IPS-18a (cell line): Measurements from ENCODE around the gene ZBTB21.

Experiments used
- H3K27ac ChIP-seq: one replicate; pipeline ENCODE4 v1.5.1; 2013; ENCODE audit warnings: low read length
- H3K27me3 ChIP-seq: one replicate; pipeline ENCODE4 v1.6.1; 2013; ENCODE audit warnings: mild to moderate bottlenecking, low read length; ENCODE audit not compliant: control insufficient read depth, insufficient read depth
- H3K36me3 ChIP-seq: one replicate; pipeline ENCODE4 v1.6.1; 2013; ENCODE audit warnings: low read depth, low read length; ENCODE audit not compliant: control insufficient read depth
- H3K4me1 ChIP-seq: one replicate; pipeline ENCODE4 v1.6.1; 2013; ENCODE audit warnings: low read depth, low read length; ENCODE audit not compliant: control insufficient read depth
- H3K4me3 ChIP-seq: one replicate; pipeline ENCODE4 v1.5.1; 2013; ENCODE audit warnings: low read length
- H3K9ac ChIP-seq: one replicate; pipeline ENCODE4 v1.6.1; 2013; ENCODE audit warnings: mild to moderate bottlenecking, low read length, moderate library complexity
- H3K9me3 ChIP-seq: one replicate; pipeline ENCODE4 v1.6.1; 2013; ENCODE audit warnings: low read depth, low read length; ENCODE audit not compliant: control insufficient read depth

ZBTB21 gene

DNA sequence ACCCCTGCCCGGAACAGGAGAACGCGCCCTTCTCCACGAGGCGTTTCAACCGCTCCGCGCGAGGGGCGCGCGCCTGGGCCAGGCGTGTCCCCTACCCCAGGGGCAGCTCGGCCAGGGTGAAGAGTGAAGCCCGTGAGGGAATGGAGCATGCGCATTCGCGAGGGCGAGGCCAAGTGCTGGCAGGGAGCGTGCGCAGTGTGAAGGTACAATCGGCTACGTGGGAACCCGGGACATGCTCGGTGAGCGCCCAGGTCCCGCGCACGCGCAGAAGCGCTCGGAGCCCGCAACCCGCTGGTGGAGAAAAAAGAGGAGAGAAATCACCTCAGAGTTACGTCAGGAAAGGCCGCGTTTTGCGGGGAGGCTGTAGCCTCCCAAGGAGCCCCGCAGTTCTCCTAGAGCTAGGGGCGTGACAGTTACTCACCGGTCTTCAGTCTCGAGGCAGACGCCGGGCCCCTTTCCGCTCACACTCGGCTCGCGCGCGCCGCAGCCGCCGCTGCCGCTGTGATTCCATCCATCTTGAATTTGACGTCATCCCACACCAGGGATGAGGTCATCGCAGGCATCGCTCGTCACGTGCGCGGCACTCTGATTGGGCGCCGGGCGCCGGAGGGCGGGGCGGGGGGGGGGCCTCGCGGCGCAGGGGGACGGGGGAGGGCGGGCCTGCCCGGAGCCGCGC, at the start of gene ZBTB21:
ZBTB21 (minus strand) TSS at position 530 of the 676 bp plus-strand sequence. CDS start 16,265 bp downstream, outside the sequence.
- H3K4me1 ChIP-seq, result peaks cover 10% of the 10 kb centered on the region
- peaks cover 30% of the 10 kb centered on the region for H3K27me3 ChIP-seq
- H3K27ac ChIP-seq, result peak within 1 kb of the TSS; percentile 58
- peak within 1 kb of the TSS; percentile 46 for H3K9ac ChIP-seq
- H3K36me3 ChIP-seq, result no peaks in the 10 kb centered on the region
- no peaks in the 10 kb centered on the region for H3K9me3 ChIP-seq
- peak within 1 kb of the TSS; percentile 75 for H3K4me3 ChIP-seq

DNA sequence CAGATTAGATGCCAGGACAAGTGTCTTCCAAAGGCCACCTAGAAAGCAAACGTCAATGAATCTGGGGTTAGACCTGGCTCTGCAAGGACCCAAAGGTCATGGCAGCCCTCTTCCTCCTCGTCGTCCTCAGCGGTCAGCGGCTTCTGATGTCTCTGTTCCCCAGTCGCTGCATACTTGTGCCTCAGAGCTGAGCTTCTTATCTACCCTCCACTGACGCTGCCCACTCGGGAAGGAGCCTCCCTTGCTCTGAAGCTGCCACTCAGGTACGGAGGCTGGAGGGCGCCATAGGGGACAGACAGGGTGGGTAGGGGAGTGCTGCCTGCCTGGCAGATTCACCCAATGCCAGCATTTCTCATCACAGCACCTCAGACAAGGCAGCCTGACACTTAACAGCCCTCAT, 49.6 kb upstream of the ZBTB21 start:
- no peaks in the 10 kb centered on the region for H3K27me3 ChIP-seq
- no peak overlapping the region for H3K4me3 ChIP-seq
- no peaks in the 10 kb centered on the region for H3K9me3 ChIP-seq
- H3K27ac ChIP-seq, result no peak overlapping the region
- peaks cover 23% of the 10 kb centered on the region for H3K4me1 ChIP-seq
- no peaks in the 10 kb centered on the region for H3K36me3 ChIP-seq
- no peak overlapping the region for H3K9ac ChIP-seq

- Histone ChIP-seq H3K9me3 (no peaks in the 10 kb centered on the region), H3K27me3 (no peaks in the 10 kb centered on the region), H3K4me1 (peaks cover 23% of the 10 kb centered on the region), H3K4me3 (no peak overlapping the region), H3K36me3 (no peaks in the 10 kb centered on the region), H3K9ac (no peak overlapping the region), H3K27ac (no peak overlapping the region)
Measured at GRCh38 chr21:42059141-42059540, 49.0 kb upstream of the ZBTB21 start.

DNA sequence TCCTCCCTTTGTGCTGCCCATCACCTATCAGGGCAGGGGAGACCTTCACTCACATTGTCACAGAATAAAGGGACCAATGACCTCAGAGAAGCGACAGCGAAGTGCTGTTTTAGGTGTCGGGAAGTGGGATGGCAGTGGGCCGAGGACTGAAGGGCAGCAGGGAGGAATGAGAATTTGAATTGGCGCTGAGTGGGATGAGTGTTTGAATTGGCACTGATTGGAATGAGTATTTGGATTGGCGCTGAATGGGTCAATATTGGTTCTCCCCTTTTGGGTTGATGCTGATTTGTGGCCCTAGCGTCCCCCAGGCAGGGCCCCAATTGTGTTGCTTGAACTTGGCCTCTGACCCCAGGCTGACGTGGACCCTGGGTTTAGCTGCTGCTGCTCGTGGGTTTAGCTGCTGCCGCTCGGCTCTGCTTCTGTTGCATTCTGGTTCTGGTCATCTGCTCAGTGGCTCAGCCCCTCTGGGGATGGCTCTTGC, 48.5 kb upstream of the ZBTB21 start:
- peaks cover 22% of the 10 kb centered on the region for H3K4me1 ChIP-seq
- H3K4me3 ChIP-seq, result no peak overlapping the region
- H3K27ac ChIP-seq, result no peak overlapping the region
- H3K27me3 ChIP-seq, result no peaks in the 10 kb centered on the region
- no peak overlapping the region for H3K9ac ChIP-seq
- no peaks in the 10 kb centered on the region for H3K9me3 ChIP-seq
- no peaks in the 10 kb centered on the region for H3K36me3 ChIP-seq

DNA sequence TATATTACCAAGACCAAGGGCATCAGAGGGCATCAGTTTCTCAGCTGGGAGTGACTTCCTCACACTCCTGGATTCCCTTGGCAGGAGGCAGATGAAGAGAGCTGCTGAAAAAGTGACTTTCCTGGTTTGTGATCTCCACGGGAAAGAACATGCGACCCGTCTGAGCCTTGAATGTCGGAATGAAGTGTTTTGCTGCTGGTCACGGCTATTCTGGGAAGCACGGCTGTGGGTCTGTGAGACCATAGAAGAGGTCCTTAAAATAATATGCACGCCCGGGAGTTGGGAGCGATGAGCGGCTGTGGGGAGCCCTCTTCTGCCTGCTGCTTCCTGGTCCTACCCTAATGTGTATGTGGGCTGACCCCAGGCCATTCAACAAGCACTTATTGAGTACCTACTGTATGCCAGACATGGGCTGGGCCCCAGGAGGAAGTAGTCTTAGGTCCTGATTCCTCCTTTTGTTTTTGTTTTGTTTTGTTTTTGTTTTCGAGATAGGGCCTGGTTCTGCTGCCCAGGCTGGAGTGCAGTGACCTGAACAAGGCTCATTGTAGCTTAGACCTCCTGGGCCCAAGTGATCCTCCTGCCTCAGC, 47.8 kb upstream of the ZBTB21 start:
- H3K27me3 ChIP-seq, result no peaks in the 10 kb centered on the region
- H3K9me3 ChIP-seq, result no peaks in the 10 kb centered on the region
- no peak overlapping the region for H3K9ac ChIP-seq
- peaks cover 15% of the 10 kb centered on the region for H3K4me1 ChIP-seq
- no peak overlapping the region for H3K27ac ChIP-seq
- H3K4me3 ChIP-seq, result no peak overlapping the region
- no peaks in the 10 kb centered on the region for H3K36me3 ChIP-seq

- Histone ChIP-seq H3K4me1 (peaks cover 15% of the 10 kb centered on the region), H3K9ac (no peak overlapping the region), H3K4me3 (no peak overlapping the region), H3K9me3 (no peaks in the 10 kb centered on the region), H3K27me3 (no peaks in the 10 kb centered on the region), H3K27ac (no peak overlapping the region), H3K36me3 (no peaks in the 10 kb centered on the region)
Measured at GRCh38 chr21:42056996-42057689, 47.0 kb upstream of the ZBTB21 start.

DNA sequence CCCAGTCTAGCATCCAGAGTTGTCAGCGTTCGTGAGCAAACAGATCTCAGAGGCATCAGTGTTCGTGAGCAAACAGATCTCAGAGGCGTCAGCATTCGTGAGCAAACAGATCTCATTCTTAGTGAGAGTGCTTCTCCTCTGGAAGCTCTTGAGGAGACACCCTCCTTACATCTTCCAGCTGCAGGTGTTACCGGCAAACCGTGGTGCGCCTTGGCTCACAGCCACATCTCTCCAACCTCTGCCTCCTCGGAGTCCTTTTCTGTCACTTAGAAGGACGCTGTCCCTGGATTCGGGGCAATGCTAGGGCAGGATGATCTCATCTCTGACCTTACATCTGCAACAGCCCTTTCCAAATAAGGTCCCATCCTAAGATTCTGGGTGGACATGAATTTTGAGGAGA, 46.3 kb upstream of the ZBTB21 start:
- peaks cover 15% of the 10 kb centered on the region for H3K4me1 ChIP-seq
- no peak overlapping the region for H3K27ac ChIP-seq
- H3K9ac ChIP-seq, result no peak overlapping the region
- H3K4me3 ChIP-seq, result no peak overlapping the region
- H3K27me3 ChIP-seq, result no peaks in the 10 kb centered on the region
- no peaks in the 10 kb centered on the region for H3K36me3 ChIP-seq
- H3K9me3 ChIP-seq, result no peaks in the 10 kb centered on the region

DNA sequence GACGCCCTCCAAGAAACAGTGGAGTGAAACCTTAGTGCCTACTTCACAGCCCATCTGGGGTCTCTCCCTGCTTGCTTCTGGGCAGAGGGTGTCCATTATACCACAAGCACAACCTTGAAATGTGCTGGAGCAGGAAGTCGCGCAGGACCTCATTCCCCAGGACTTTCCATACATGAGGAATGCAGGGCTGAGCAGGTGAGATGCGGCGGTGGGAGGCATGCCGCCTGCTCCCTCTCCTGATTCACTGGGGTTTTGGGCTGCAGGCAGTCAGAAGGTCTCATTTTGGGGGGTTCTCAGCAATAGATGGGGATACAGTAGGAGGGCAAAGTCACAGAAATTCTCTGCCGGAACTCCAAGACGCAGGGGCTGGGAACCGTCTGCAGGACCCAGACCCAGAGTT, 45.3 kb upstream of the ZBTB21 start:
- peaks cover 15% of the 10 kb centered on the region for H3K4me1 ChIP-seq
- no peak overlapping the region for H3K4me3 ChIP-seq
- no peak overlapping the region for H3K27ac ChIP-seq
- no peak overlapping the region for H3K9ac ChIP-seq
- no peaks in the 10 kb centered on the region for H3K9me3 ChIP-seq
- H3K36me3 ChIP-seq, result no peaks in the 10 kb centered on the region
- H3K27me3 ChIP-seq, result no peaks in the 10 kb centered on the region

GRCh38 chr21:42051788-42052187, 41.6 kb upstream of the ZBTB21 start:
- Histone ChIP-seq H3K9me3 (no peaks in the 10 kb centered on the region), H3K9ac (no peak overlapping the region), H3K4me1 (peaks cover 7% of the 10 kb centered on the region)

GRCh38 chr21:42049578-42050430, 39.6 kb upstream of the ZBTB21 start:
- Histone ChIP-seq H3K36me3 (no peaks in the 10 kb centered on the region), H3K9me3 (no peaks in the 10 kb centered on the region), H3K4me3 (no peak overlapping the region), H3K27ac (no peak overlapping the region), H3K4me1 (no peaks in the 10 kb centered on the region), H3K27me3 (no peaks in the 10 kb centered on the region), H3K9ac (no peak overlapping the region)

More at GRCh38 chr21:42051788-42052187, 41.6 kb upstream of the ZBTB21 start:
- no peak overlapping the region for H3K4me3 ChIP-seq
- H3K27me3 ChIP-seq, result no peaks in the 10 kb centered on the region
- H3K36me3 ChIP-seq, result no peaks in the 10 kb centered on the region
- H3K27ac ChIP-seq, result no peak overlapping the region
